HepG2 (cell line): ENCODE measurements around the gene RPL41. TPM values are rescaled to one million over a fixed set of nuclear protein-coding genes. Genes with fewer than 3 reads are reported as not detected.

Source experiments
- HMG20B ChIP-seq: conservative IDR thresholded peaks from 2 replicates; pipeline ENCODE4 v1.6.1; 2016; ENCODE audit warnings: missing genetic modification reagents, missing compliant biosample characterization
- HNF4A ChIP-seq: sonication (generic); formaldehyde crosslinking; IDR thresholded peaks from 2 replicates; pipeline ENCODE4 v1.4.0; 2020; ENCODE audit warnings: missing genetic modification reagents
- MED13 ChIP-seq: sonication (generic); formaldehyde crosslinking; IDR thresholded peaks from 2 replicates; pipeline ENCODE4 v1.5.0; 2020; ENCODE audit warnings: missing genetic modification reagents
- NR2C2 ChIP-seq: sonication (generic); formaldehyde crosslinking; IDR thresholded peaks from 2 replicates; pipeline ENCODE4 v1.4.0; 2020; ENCODE audit warnings: missing genetic modification reagents, mild to moderate bottlenecking, moderate library complexity, borderline replicate concordance
- NR2F2 ChIP-seq: IDR thresholded peaks from 2 replicates; pipeline ENCODE4 v1.6.1; 2012; ENCODE audit warnings: low read depth, inconsistent platforms, borderline replicate concordance
- RBM39 ChIP-seq: fragments of 200-400 bp; formaldehyde crosslinking; IDR thresholded peaks from one replicate; pipeline ENCODE4 v1.6.1; 2018; ENCODE audit warnings: antibody characterized with exemption, mild to moderate bottlenecking, low read depth, low read length; ENCODE audit not compliant: poor library complexity, severe bottlenecking
- REPIN1 ChIP-seq: sonication (generic); formaldehyde crosslinking; IDR thresholded peaks from 2 replicates; pipeline ENCODE4 v1.8.0; 2022; ENCODE audit warnings: missing genetic modification reagents, low read depth, mild to moderate bottlenecking, borderline replicate concordance
- ZFY ChIP-seq: sonication (generic); formaldehyde crosslinking; IDR thresholded peaks from 2 replicates; pipeline ENCODE4 v1.4.0; 2020; ENCODE audit warnings: missing genetic modification reagents
- ZNF260 ChIP-seq: sonication (generic); formaldehyde crosslinking; IDR thresholded peaks from 2 replicates; pipeline ENCODE4 v1.4.0; 2020; ENCODE audit warnings: missing genetic modification reagents, low read depth, mild to moderate bottlenecking, borderline replicate concordance
- ZNF296 ChIP-seq: sonication (generic); formaldehyde crosslinking; conservative IDR thresholded peaks from 2 replicates; pipeline ENCODE4 v1.5.0; 2020; ENCODE audit warnings: mild to moderate bottlenecking, missing genetic modification reagents
- ZNF883 ChIP-seq: sonication (generic); formaldehyde crosslinking; IDR thresholded peaks from 2 replicates; pipeline ENCODE4 v1.5.1; 2020; ENCODE audit warnings: mild to moderate bottlenecking, missing genetic modification reagents; ENCODE audit errors: not compliant biosample characterization
- polyA plus RNA-seq, 8 experiments: library from polyadenylated mRNA; depleted of rRNA in 3 of 8; stranded (reverse) in 7 of 8; unstranded in 1 of 8; fragments of >200 nt; fragmentation: Illumina TruSeq in 4 of 8; extraction: Trizol in 4 of 8; gene quantifications; 2 replicates each; pipeline versions ENCODE4 v1.2.1 to v1.2.3, GENCODE V29; 2011 to 2016; ENCODE audit warnings: low read depth in 4 of 8, missing spikeins in 1 of 8, mixed read lengths in 1 of 8; ENCODE audit not compliant: insufficient read depth in 1 of 8
- total RNA-seq, 5 experiments: library from RNA; depleted of rRNA; stranded (reverse); fragments of >200 nt; fragmentation: Illumina TruSeq; extraction: Trizol; gene quantifications; 2 replicates each; pipeline ENCODE4 v1.2.3, GENCODE V29; 2016; ENCODE audit warnings: low read depth in 1 of 5
- TF ChIP-seq, protein P1 (sequence below): sonication (generic); formaldehyde crosslinking; IDR thresholded peaks from 2 replicates; pipeline ENCODE4 v1.5.0; 2020; ENCODE audit warnings: mild to moderate bottlenecking, missing genetic modification reagents, borderline replicate concordance
- TF ChIP-seq, protein P2 (sequence below): sonication (generic); formaldehyde crosslinking; IDR thresholded peaks from 2 replicates; pipeline ENCODE4 v1.4.0; 2020; ENCODE audit warnings: mild to moderate bottlenecking, missing genetic modification reagents
- TF ChIP-seq, protein P3 (sequence below): sonication (generic); formaldehyde crosslinking; IDR thresholded peaks from 2 replicates; pipeline ENCODE4 v1.5.1; 2020; ENCODE audit warnings: mild to moderate bottlenecking, missing genetic modification reagents, borderline replicate concordance
- TF ChIP-seq, protein P4 (sequence below): sonication (generic); formaldehyde crosslinking; IDR thresholded peaks from 2 replicates; pipeline ENCODE4 v1.9.0; 2021; ENCODE audit warnings: missing genetic modification reagents, borderline replicate concordance

RPL41 gene
- total and polyA plus RNA-seq, 2 of the 13 experiments (the other 11 are each of a cell fraction or from before 2014, with no cell fraction given) = 4,012 to 7,670 TPM

DNA sequence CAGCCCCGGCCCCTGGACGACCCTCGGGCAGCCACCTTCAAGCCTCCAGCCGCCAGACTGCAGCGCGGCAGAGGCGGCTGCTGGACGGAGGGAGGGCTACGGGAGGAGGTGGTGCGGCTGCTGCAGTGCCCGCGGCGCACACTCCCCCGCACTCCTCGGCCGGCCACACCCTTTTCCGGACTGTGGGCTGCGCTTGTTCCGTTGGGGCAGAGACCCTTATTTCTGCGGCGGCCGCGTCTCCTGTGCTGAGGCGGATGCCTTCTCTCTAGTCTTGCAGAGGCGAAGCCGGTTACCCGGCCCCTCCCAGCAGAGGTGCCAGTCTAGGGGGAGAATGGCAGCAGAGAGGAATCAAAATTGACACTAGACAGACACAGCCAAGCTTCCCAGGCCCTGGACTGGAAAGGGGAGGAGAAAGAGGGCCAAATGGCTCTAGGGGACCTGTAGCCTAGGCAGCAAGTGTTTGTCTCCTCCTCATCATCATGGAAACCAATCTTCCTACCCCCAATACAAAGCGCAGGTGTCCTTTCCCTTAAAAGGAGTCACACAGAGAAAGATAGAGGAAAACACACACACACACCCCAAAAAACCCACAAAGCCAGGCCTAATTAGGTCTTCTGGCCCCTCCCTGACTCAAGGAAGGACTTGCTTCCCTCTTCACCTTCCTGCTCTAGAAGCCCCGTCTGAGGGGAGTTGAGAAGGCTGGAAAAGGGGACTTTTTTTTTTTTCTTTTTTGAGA, 12.9 kb downstream of the RPL41 start (continued):
- no peak for TF ChIP-seq HMG20B (CRISPR knock-in tag)
- TF ChIP-seq, protein P1, sequence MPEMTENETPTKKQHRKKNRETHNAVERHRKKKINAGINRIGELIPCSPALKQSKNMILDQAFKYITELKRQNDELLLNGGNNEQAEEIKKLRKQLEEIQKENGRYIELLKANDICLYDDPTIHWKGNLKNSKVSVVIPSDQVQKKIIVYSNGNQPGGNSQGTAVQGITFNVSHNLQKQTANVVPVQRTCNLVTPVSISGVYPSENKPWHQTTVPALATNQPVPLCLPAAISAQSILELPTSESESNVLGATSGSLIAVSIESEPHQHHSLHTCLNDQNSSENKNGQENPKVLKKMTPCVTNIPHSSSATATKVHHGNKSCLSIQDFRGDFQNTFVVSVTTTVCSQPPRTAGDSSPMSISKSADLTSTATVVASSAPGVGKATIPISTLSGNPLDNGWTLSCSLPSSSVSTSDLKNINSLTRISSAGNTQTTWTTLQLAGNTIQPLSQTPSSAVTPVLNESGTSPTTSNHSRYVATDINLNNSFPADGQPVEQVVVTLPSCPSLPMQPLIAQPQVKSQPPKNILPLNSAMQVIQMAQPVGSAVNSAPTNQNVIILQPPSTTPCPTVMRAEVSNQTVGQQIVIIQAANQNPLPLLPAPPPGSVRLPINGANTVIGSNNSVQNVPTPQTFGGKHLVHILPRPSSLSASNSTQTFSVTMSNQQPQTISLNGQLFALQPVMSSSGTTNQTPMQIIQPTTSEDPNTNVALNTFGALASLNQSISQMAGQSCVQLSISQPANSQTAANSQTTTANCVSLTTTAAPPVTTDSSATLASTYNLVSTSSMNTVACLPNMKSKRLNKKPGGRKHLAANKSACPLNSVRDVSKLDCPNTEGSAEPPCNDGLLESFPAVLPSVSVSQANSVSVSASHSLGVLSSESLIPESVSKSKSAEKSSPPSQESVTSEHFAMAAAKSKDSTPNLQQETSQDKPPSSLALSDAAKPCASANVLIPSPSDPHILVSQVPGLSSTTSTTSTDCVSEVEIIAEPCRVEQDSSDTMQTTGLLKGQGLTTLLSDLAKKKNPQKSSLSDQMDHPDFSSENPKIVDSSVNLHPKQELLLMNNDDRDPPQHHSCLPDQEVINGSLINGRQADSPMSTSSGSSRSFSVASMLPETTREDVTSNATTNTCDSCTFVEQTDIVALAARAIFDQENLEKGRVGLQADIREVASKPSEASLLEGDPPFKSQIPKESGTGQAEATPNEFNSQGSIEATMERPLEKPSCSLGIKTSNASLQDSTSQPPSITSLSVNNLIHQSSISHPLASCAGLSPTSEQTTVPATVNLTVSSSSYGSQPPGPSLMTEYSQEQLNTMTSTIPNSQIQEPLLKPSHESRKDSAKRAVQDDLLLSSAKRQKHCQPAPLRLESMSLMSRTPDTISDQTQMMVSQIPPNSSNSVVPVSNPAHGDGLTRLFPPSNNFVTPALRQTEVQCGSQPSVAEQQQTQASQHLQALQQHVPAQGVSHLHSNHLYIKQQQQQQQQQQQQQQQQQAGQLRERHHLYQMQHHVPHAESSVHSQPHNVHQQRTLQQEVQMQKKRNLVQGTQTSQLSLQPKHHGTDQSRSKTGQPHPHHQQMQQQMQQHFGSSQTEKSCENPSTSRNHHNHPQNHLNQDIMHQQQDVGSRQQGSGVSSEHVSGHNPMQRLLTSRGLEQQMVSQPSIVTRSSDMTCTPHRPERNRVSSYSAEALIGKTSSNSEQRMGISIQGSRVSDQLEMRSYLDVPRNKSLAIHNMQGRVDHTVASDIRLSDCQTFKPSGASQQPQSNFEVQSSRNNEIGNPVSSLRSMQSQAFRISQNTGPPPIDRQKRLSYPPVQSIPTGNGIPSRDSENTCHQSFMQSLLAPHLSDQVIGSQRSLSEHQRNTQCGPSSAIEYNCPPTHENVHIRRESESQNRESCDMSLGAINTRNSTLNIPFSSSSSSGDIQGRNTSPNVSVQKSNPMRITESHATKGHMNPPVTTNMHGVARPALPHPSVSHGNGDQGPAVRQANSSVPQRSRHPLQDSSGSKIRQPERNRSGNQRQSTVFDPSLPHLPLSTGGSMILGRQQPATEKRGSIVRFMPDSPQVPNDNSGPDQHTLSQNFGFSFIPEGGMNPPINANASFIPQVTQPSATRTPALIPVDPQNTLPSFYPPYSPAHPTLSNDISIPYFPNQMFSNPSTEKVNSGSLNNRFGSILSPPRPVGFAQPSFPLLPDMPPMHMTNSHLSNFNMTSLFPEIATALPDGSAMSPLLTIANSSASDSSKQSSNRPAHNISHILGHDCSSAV (CRISPR knock-in tag) = 0 out of 2 replicates have a peak, but pooled peaks have one; percentile 19
- TF ChIP-seq ZFY (CRISPR knock-in tag) = no peak
- TF ChIP-seq, protein P2, sequence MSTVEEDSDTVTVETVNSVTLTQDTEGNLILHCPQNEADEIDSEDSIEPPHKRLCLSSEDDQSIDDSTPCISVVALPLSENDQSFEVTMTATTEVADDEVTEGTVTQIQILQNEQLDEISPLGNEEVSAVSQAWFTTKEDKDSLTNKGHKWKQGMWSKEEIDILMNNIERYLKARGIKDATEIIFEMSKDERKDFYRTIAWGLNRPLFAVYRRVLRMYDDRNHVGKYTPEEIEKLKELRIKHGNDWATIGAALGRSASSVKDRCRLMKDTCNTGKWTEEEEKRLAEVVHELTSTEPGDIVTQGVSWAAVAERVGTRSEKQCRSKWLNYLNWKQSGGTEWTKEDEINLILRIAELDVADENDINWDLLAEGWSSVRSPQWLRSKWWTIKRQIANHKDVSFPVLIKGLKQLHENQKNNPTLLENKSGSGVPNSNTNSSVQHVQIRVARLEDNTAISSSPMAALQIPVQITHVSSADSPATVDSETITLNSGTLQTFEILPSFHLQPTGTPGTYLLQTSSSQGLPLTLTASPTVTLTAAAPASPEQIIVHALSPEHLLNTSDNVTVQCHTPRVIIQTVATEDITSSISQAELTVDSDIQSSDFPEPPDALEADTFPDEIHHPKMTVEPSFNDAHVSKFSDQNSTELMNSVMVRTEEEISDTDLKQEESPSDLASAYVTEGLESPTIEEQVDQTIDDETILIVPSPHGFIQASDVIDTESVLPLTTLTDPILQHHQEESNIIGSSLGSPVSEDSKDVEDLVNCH (CRISPR knock-in tag) = no peak
- no peak for TF ChIP-seq MED13
- no peak for TF ChIP-seq ZNF260 (CRISPR knock-in tag)
- TF ChIP-seq NR2C2 (CRISPR knock-in tag) = no peak
- no peak for TF ChIP-seq NR2F2
- TF ChIP-seq, protein P3, sequence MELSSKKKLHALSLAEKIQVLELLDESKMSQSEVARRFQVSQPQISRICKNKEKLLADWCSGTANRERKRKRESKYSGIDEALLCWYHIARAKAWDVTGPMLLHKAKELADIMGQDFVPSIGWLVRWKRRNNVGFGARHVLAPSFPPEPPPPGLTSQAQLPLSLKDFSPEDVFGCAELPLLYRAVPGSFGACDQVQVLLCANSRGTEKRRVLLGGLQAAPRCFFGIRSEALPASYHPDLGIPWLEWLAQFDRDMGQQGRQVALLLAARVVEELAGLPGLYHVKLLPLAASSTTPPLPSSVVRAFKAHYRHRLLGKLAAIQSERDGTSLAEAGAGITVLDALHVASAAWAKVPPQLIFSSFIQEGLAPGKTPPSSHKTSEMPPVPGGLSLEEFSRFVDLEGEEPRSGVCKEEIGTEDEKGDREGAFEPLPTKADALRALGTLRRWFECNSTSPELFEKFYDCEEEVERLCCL (CRISPR knock-in tag) = no peak
- no peak for TF ChIP-seq REPIN1 (CRISPR knock-in tag)
- no peak for TF ChIP-seq ZNF883 (CRISPR knock-in tag)
- no peak for TF ChIP-seq HNF4A (CRISPR knock-in tag)
- TF ChIP-seq, protein P4, sequence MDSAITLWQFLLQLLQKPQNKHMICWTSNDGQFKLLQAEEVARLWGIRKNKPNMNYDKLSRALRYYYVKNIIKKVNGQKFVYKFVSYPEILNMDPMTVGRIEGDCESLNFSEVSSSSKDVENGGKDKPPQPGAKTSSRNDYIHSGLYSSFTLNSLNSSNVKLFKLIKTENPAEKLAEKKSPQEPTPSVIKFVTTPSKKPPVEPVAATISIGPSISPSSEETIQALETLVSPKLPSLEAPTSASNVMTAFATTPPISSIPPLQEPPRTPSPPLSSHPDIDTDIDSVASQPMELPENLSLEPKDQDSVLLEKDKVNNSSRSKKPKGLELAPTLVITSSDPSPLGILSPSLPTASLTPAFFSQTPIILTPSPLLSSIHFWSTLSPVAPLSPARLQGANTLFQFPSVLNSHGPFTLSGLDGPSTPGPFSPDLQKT = no peak
- no peak for TF ChIP-seq ZNF296
- no peak for TF ChIP-seq RBM39
